BJ (cell line): Measurements from ENCODE around the gene NECAB2. TPM values are rescaled to one million over a fixed set of nuclear protein-coding genes. Genes with fewer than 3 reads are reported as not detected.

Experiments used
- CTCF ChIA-PET: fragments of 350-600 bp; formaldehyde crosslinking; extraction: SDS; loops from one replicate; lab custom pipeline; 2021; ENCODE audit warnings: antibody characterized with exemption, inconsistent platforms; lab: Yijun Ruan, JAX
- POLR2A ChIA-PET: fragments of 300-600 bp; sonication (Branson Sonifier 250); formaldehyde crosslinking; extraction: SDS; loops from one replicate; lab custom pipeline; 2021; ENCODE audit warnings: antibody characterized with exemption; lab: Charles Lee
- DNase-seq: peaks from one replicate; pipeline ENCODE4 v3.0.0-alpha.2; 2011; ENCODE audit warnings: low read depth
- H3K27me3 ChIP-seq: 2 replicates; pipeline ENCODE4 v1.6.0; 2011; ENCODE audit warnings: low read length; ENCODE audit not compliant: control insufficient read depth, insufficient read depth
- H3K36me3 ChIP-seq: 2 replicates; pipeline ENCODE4 v1.5.1; 2011; ENCODE audit warnings: low read length; ENCODE audit not compliant: control insufficient read depth, insufficient read depth
- H3K4me3 ChIP-seq: 2 replicates; pipeline ENCODE4 v1.5.1; 2011; ENCODE audit warnings: low read depth, mild to moderate bottlenecking, control low read depth, low read length
- CTCF ChIP-seq: IDR thresholded peaks from 2 replicates; pipeline ENCODE4 v1.5.1; 2011; ENCODE audit warnings: low read depth, mild to moderate bottlenecking, control low read depth, inconsistent platforms, low read length, moderate library complexity; ENCODE audit not compliant: insufficient read depth
- polyA plus RNA-seq: library from polyadenylated mRNA; depleted of rRNA; stranded (reverse); fragments of >200 nt; gene quantifications from 2 replicates; pipeline ENCODE4 v1.2.3, GENCODE V29; 2011

Gene NECAB2
- polyA plus RNA-seq, 1 experiment: 0.15 TPM

DNA sequence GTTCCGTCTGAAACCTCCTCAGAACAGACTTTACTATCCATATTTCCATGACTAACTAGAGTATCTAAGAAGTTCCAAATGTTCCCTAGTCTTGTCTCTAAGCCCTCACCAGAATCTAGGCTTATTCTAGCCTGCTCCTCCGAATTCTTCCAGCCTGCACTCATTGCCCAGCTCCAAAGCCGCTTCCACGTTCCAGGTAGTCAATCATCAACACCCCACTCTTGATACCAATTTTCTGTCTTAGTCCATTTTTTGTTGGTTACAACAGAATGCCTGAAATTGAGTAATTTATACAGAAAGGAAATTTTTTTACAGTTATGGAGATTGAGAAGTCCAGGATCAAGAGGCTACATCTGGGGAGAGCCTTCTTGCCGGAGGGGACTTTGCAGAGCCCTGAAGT, 53.4 kb downstream of the NECAB2 start:
- POLR2A ChIA-PET: no interaction called here
- CTCF ChIA-PET: interaction anchor here (2.2 kb wide), 1 partner anchor 19 kb away, joined by 10 read pairs; no protein-coding TSS in a partner anchor
- Histone ChIP-seq H3K36me3 (no peaks in the 10 kb centered on the region), H3K27me3 (no peaks in the 10 kb centered on the region; the same call in none of the 2 replicates), H3K4me3 (no peak overlapping the region)
- DNase-seq: no peak
- no peak for TF ChIP-seq CTCF

DNA sequence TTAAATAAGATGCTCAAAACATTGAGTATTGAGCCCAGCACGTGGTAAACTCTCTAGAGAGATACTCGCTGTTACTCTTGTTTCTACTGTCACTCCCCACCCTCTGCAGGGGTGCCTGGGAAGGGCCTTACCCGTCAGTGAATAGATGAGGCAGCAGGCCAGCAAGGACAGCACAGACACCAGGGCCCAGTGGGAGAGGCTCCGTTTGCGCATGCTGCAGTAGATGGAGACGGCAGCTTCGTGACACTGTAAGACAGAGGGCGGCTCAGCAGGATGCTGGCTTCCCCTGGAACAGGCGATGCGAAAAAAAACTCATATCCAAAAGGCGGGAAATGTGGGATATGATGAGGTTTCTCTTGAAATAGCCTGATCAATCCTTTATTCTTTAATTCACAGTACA, 54.6 kb downstream of the NECAB2 start:
- no peak for TF ChIP-seq CTCF
- Histone ChIP-seq H3K36me3 (no peaks in the 10 kb centered on the region), H3K4me3 (no peak overlapping the region), H3K27me3 (no peaks in the 10 kb centered on the region; the same call in none of the 2 replicates)
- ChIA-PET CTCF (interaction anchor here (2.2 kb wide), 1 partner anchor 18 kb away, joined by 10 read pairs; no protein-coding TSS in a partner anchor), POLR2A (no interaction called here)
- DNase-seq: no peak

- no peak overlapping the region for H3K4me3 ChIP-seq
- H3K36me3 ChIP-seq: no peaks in the 10 kb centered on the region
- H3K27me3 ChIP-seq: no peaks in the 10 kb centered on the region; the same call in none of the 2 replicates
- CTCF ChIA-PET: no interaction called here
- TF ChIP-seq CTCF: no peak
- DNase-seq: no peak
- POLR2A ChIA-PET: no interaction called here
These were observed 56.8 kb downstream of the NECAB2 start for GRCh38 chr16:84024854-84025253.

- ChIA-PET CTCF (no interaction called here), POLR2A (no interaction called here)
- Histone ChIP-seq H3K4me3 (no peak overlapping the region), H3K36me3 (no peaks in the 10 kb centered on the region), H3K27me3 (peaks cover 6% of the 10 kb centered on the region)
- TF ChIP-seq CTCF: no peak
- DNase-seq: no peak
These were observed 58.6 kb downstream of the NECAB2 start for GRCh38 chr16:84026606-84027005.

GRCh38 chr16:84027625-84028024, 59.6 kb downstream of the NECAB2 start:
- TF ChIP-seq CTCF: no peak
- Histone ChIP-seq H3K36me3 (no peaks in the 10 kb centered on the region), H3K4me3 (no peak overlapping the region), H3K27me3 (peaks cover 6% of the 10 kb centered on the region)
- ChIA-PET CTCF (no interaction called here), POLR2A (no interaction called here)
- DNase-seq: no peak
